GM23338 (cell line): ENCODE data around the gene MUC22. TPM values are rescaled to one million over a fixed set of nuclear protein-coding genes. Genes with fewer than 3 reads are reported as not detected.

Source experiments
- ATAC-seq: fragments of 200-7000 bp; cut with Tn5 transposase; 3 replicates; pipeline ENCODE4 v1.9.1; 2020
- DNase-seq: peaks from one replicate; pipeline ENCODE4 v3.0.0-alpha.2; 2015; ENCODE audit warnings: low spot score
- H2AFZ ChIP-seq: fragments of 200-600 bp; sonication (generic); 2 replicates; pipeline ENCODE4 v1.8.0; 2016; ENCODE audit warnings: antibody characterized with exemption, mild to moderate bottlenecking, moderate library complexity
- H3F3A ChIP-seq: fragments of 200-600 bp; sonication (generic); replicated peaks from 2 replicates; pipeline ENCODE4 v1.8.0; 2017; ENCODE audit warnings: antibody characterized with exemption, mixed run types, low read depth
- H3K27ac ChIP-seq: fragments of 200-600 bp; sonication (generic); 2 replicates; pipeline ENCODE4 v1.6.1; 2016; ENCODE audit warnings: low read depth
- H3K27me3 ChIP-seq: fragments of 200-600 bp; sonication (generic); 2 replicates; pipeline ENCODE4 v1.8.0; 2016; ENCODE audit warnings: mild to moderate bottlenecking, mixed run types, moderate library complexity; ENCODE audit not compliant: insufficient read depth
- H3K36me3 ChIP-seq: fragments of 200-600 bp; sonication (generic); 2 replicates; pipeline ENCODE4 v1.8.0; 2016; ENCODE audit warnings: mild to moderate bottlenecking; ENCODE audit not compliant: insufficient read depth
- H3K4me1 ChIP-seq: fragments of 200-600 bp; sonication (generic); 2 replicates; pipeline ENCODE4 v1.8.0; 2016; ENCODE audit warnings: mild to moderate bottlenecking, moderate library complexity; ENCODE audit not compliant: insufficient read depth
- H3K4me2 ChIP-seq: fragments of 200-600 bp; sonication (generic); 2 replicates; pipeline ENCODE4 v1.7.1; 2017; ENCODE audit warnings: mixed run types
- H3K4me3 ChIP-seq: fragments of 200-600 bp; sonication (generic); 2 replicates; pipeline ENCODE4 v1.6.1; 2016; ENCODE audit warnings: mixed run types
- H3K79me2 ChIP-seq: fragments of 200-600 bp; sonication (generic); replicated peaks from 2 replicates; pipeline ENCODE4 v1.8.0; 2017; ENCODE audit warnings: mild to moderate bottlenecking; ENCODE audit not compliant: insufficient read depth
- H3K9me2 ChIP-seq: fragments of 200-600 bp; sonication (generic); 2 replicates; pipeline ENCODE4 v1.8.0; 2017; ENCODE audit not compliant: insufficient read depth
- H4K20me1 ChIP-seq: fragments of 200-600 bp; sonication (generic); replicated peaks from 2 replicates; pipeline ENCODE4 v1.8.0; 2017; ENCODE audit warnings: mild to moderate bottlenecking; ENCODE audit not compliant: insufficient read depth
- H3K27ac Mint-ChIP-seq: 2 replicates; pipeline ENCODE4 v1.8.0; 2020; ENCODE audit warnings: inconsistent platforms, mild to moderate bottlenecking, moderate library complexity, mixed read lengths
- H3K27me3 Mint-ChIP-seq: 3 replicates; pipeline ENCODE4 v1.8.0; 2022; ENCODE audit warnings: low read depth, mild to moderate bottlenecking, moderate library complexity, mixed read lengths, inconsistent platforms; ENCODE audit not compliant: insufficient read depth, poor library complexity
- H3K36me3 Mint-ChIP-seq: 3 replicates; pipeline ENCODE4 v1.8.0; 2021; ENCODE audit warnings: low read depth, mild to moderate bottlenecking, inconsistent platforms, moderate library complexity, mixed read lengths
- H3K4me1 Mint-ChIP-seq: 3 replicates; pipeline ENCODE4 v1.8.0; 2020; ENCODE audit warnings: mild to moderate bottlenecking, inconsistent platforms, mixed read lengths
- H3K4me3 Mint-ChIP-seq: 3 replicates; pipeline ENCODE4 v1.8.0; 2021; ENCODE audit warnings: moderate library complexity, mild to moderate bottlenecking, inconsistent platforms, mixed read lengths
- H3K9me3 Mint-ChIP-seq: 3 replicates; pipeline ENCODE4 v1.8.0; 2020; ENCODE audit warnings: moderate library complexity, mild to moderate bottlenecking, inconsistent platforms, mixed read lengths
- CREB1 ChIP-seq: fragments of 250-450 bp; sonication (Bioruptor Pico); IDR thresholded peaks from 2 replicates; pipeline ENCODE4 v1.5.0; 2020; ENCODE audit warnings: low read depth, mild to moderate bottlenecking, moderate library complexity
- CTCF ChIP-seq, 2 experiments: fragments of 200-600 bp in 1 of 2; sonication (generic) in 1 of 2; conservative IDR thresholded peaks; 2 replicates each; pipeline versions ENCODE4 v1.5.1 to v1.6.1; 2016 to 2017; ENCODE audit warnings: antibody characterized with exemption in 2 of 2, low read depth in 2 of 2, mild to moderate bottlenecking in 2 of 2, moderate library complexity in 1 of 2
- ETS1 ChIP-seq: IDR thresholded peaks from 2 replicates; pipeline ENCODE4 v1.6.1; 2016; ENCODE audit warnings: antibody characterized with exemption
- EZH2 ChIP-seq: fragments of 200-600 bp; sonication (generic); IDR thresholded peaks from one replicate; pipeline ENCODE4 v1.8.0; 2017; ENCODE audit warnings: antibody characterized with exemption, mild to moderate bottlenecking, low read depth; ENCODE audit not compliant: unreplicated experiment
- EZH2phosphoT487 ChIP-seq: fragments of 200-600 bp; sonication (generic); IDR thresholded peaks from one replicate; pipeline ENCODE4 v1.8.1; 2018; ENCODE audit warnings: antibody characterized with exemption; ENCODE audit not compliant: unreplicated experiment
- JUNB ChIP-seq: IDR thresholded peaks from one replicate; pipeline ENCODE4 v1.6.1; 2016; ENCODE audit warnings: antibody characterized with exemption; ENCODE audit not compliant: unreplicated experiment
- NANOG ChIP-seq: IDR thresholded peaks from 2 replicates; pipeline ENCODE4 v1.6.1; 2016; ENCODE audit warnings: antibody characterized with exemption, borderline replicate concordance
- POLR2AphosphoS5 ChIP-seq: IDR thresholded peaks from 2 replicates; pipeline ENCODE4 v1.6.1; 2016; ENCODE audit warnings: antibody characterized with exemption, low read depth
- STAT1 ChIP-seq: IDR thresholded peaks from one replicate; pipeline ENCODE4 v1.6.1; 2016; ENCODE audit warnings: antibody characterized with exemption; ENCODE audit not compliant: unreplicated experiment
- ZNF114 ChIP-seq: fragments of 250-450 bp; sonication (Bioruptor Pico); IDR thresholded peaks from 2 replicates; pipeline ENCODE4 v1.5.0; 2020; ENCODE audit warnings: mild to moderate bottlenecking, moderate library complexity
- ZNF331 ChIP-seq: fragments of 250-450 bp; sonication (Bioruptor Pico); IDR thresholded peaks from 2 replicates; pipeline ENCODE4 v1.5.0; 2020; ENCODE audit warnings: low read depth, mild to moderate bottlenecking, moderate library complexity
- polyA plus RNA-seq: library from polyadenylated mRNA; unstranded; fragments of >200 nt; fragmentation: Nextera tagmentation; extraction: Ambion mirVana; gene quantifications from 2 replicates; pipeline ENCODE4 v1.2.1, GENCODE V29; 2016
- total RNA-seq: library from RNA; depleted of rRNA; stranded (reverse); fragments of >200 nt; shearing (Covaris generic); gene quantifications from 2 replicates; pipeline ENCODE4 v1.2.3, GENCODE V29; 2014
- TF ChIP-seq, protein P1 (sequence below): IDR thresholded peaks from one replicate; pipeline ENCODE4 v1.6.1; 2018; ENCODE audit warnings: antibody characterized with exemption; ENCODE audit not compliant: unreplicated experiment

MUC22 gene
- total and polyA plus RNA-seq, 2 experiments from 2014 or later: not detected

DNA sequence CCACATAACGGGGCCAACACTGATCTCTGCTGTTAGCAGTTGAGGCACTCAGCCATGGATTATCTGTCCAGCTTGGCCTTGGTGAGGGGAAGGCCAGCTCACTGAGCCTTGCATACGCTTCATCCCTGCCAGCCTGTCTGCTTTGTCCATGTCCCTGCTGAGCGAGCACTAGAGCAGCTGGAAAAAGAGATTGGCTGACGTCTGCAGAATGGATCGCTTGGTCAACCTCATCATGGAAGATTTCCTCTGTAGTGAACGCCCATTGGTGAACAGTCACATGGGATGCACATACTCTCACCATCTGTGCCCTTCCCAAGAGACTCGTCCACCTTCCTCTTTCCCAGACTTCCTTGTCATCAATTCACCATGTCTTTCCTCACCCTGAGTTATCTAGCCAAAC is 26.9 kb downstream of the MUC22 start (continued):
- TF ChIP-seq, protein P1, sequence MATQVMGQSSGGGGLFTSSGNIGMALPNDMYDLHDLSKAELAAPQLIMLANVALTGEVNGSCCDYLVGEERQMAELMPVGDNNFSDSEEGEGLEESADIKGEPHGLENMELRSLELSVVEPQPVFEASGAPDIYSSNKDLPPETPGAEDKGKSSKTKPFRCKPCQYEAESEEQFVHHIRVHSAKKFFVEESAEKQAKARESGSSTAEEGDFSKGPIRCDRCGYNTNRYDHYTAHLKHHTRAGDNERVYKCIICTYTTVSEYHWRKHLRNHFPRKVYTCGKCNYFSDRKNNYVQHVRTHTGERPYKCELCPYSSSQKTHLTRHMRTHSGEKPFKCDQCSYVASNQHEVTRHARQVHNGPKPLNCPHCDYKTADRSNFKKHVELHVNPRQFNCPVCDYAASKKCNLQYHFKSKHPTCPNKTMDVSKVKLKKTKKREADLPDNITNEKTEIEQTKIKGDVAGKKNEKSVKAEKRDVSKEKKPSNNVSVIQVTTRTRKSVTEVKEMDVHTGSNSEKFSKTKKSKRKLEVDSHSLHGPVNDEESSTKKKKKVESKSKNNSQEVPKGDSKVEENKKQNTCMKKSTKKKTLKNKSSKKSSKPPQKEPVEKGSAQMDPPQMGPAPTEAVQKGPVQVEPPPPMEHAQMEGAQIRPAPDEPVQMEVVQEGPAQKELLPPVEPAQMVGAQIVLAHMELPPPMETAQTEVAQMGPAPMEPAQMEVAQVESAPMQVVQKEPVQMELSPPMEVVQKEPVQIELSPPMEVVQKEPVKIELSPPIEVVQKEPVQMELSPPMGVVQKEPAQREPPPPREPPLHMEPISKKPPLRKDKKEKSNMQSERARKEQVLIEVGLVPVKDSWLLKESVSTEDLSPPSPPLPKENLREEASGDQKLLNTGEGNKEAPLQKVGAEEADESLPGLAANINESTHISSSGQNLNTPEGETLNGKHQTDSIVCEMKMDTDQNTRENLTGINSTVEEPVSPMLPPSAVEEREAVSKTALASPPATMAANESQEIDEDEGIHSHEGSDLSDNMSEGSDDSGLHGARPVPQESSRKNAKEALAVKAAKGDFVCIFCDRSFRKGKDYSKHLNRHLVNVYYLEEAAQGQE: no peak

DNA sequence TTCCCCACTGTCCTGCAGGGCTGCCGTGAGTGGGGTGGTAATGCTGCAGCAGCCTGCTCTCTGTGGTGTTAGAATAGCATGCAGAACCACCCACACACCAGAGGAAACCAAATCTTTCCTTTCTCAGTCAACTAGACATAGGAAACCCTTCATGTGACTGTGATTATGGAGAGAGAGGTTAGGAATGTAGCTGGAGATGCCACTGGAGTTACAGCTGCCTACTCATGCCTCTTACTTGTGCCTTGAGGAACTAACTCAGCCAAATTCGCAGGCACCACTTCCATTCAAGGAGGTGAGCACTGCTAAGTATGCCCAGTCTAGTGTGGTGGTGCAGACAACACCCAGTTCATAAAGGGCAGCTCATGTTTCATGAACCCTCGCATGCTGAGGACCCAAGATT is 27.4 kb downstream of the MUC22 start:
- DNase-seq: no peak
- H3K36me3 ChIP-seq: no peaks in the 10 kb centered on the region
- H4K20me1 ChIP-seq: no peaks in the 10 kb centered on the region
- H3K27me3 ChIP-seq: no peaks in the 10 kb centered on the region
- Mint-ChIP-seq H3K27ac (no peak overlapping the region), H3K4me3 (no peak overlapping the region), H3K9me3 (no peaks in the 10 kb centered on the region), H3K36me3 (no peaks in the 10 kb centered on the region), H3K27me3 (peaks cover 4% of the 10 kb centered on the region), H3K4me1 (no peaks in the 10 kb centered on the region)
- no peaks in the 10 kb centered on the region for H3F3A ChIP-seq
- H3K27ac ChIP-seq: no peak overlapping the region
- H2AFZ ChIP-seq: no peak overlapping the region
- peaks cover 5% of the 10 kb centered on the region; the same call in 1 of the 2 replicates for H3K9me2 ChIP-seq
- H3K4me3 ChIP-seq: no peak overlapping the region
- H3K4me1 ChIP-seq: no peaks in the 10 kb centered on the region
- no peak overlapping the region for H3K4me2 ChIP-seq
- no peaks in the 10 kb centered on the region for H3K79me2 ChIP-seq
- ATAC-seq: no peak
- TF ChIP-seq CREB1: no peak
- no peak for TF ChIP-seq EZH2
- TF ChIP-seq, protein P1: no peak
- no peak for TF ChIP-seq ZNF331
- no peak for TF ChIP-seq STAT1
- no peak for TF ChIP-seq ZNF114 (CRISPR knock-in tag)
- TF ChIP-seq POLR2AphosphoS5: no peak
- TF ChIP-seq CTCF (conservative IDR thresholded peaks at IDR 0.05; ENCODE audit: low read depth in 2 of 2): no peak
- no peak for TF ChIP-seq ETS1
- TF ChIP-seq EZH2phosphoT487: no peak
- no peak for TF ChIP-seq JUNB
- TF ChIP-seq NANOG: no peak
